ENCODE measurements around the gene ARHGAP21. TPM values are rescaled to one million over a fixed set of nuclear protein-coding genes. Genes with fewer than 3 reads are reported as not detected.

Gene ARHGAP21
- 64.0 and 76.9 TPM in 2 replicates for total RNA-seq

GRCh38 chr10:24723788-24724380 lies at the start of gene ARHGAP21:
Gene ARHGAP21 (minus strand): TSS chr10:24723887. CDS start chr10:24721899, 1,988 bp downstream.

Other genes starting within 250 kb of the ARHGAP21 start
- gene PRTFDC1, start 228.7 kb upstream of the ARHGAP21 start, total RNA-seq = 15.3 and 22.9 TPM in 2 replicates

Measured in myometrial cell (primary cell).